ENCODE results near the gene MAFG. TPM values are rescaled to one million over a fixed set of nuclear protein-coding genes. Genes with fewer than 3 reads are reported as not detected.

MAFG gene
- total and polyA plus RNA-seq, 9 of the 15 experiments (the other 6 are each of a cell fraction or from before 2014, with no cell fraction given): 1.1 to 58.1 (median 24.9) TPM

GRCh38 chr17:81903415-81903831, 24.1 kb downstream of the MAFG start:
- TF ChIP-seq MTA3 (IDR thresholded peaks at IDR 0.05; ENCODE audit: borderline replicate concordance) (0 out of 2 replicates have a peak, but pooled peaks have one; percentile 24), POLR2A (conservative IDR thresholded peaks at IDR 0.05) (0 out of 2 replicates have a peak, but pooled peaks have one; percentile 10), MEF2A (IDR thresholded peaks at IDR 0.05; ENCODE audit: control insufficient read depth, low read depth, low read length) (no peak), ZC3H8 (IDR thresholded peaks at IDR 0.05) (no peak), RBFOX2 (IDR thresholded peaks at IDR 0.05; ENCODE audit: low read depth, low read length) (peak; percentile 45), POLR2AphosphoS2 (IDR thresholded peaks at IDR 0.05; ENCODE audit: low read length) (0 out of 2 replicates have a peak, but pooled peaks have one; percentile 74)
- BruUV-seq (replicated peaks): no TSS peak
- H4K20me1 ChIP-seq (replicated peaks; ENCODE audit: control insufficient read depth, insufficient read depth, low read length): peaks cover 5% of the 10 kb centered on the region; the same call in 1 of the 2 replicates
- no peak overlapping the region for H3K4me2 ChIP-seq (ENCODE audit: insufficient read depth, low read length)
- H3K9me3 ChIP-seq (replicated peaks; ENCODE audit: control insufficient read depth, insufficient read depth, low read depth, low read length): no peaks in the 10 kb centered on the region
- H2AFZ ChIP-seq (ENCODE audit: low read depth, low read length): no peak overlapping the region
- peak overlapping the region in 1 of 2 experiments; percentile 68; a peak in 2 of 4 replicates for H3K9ac ChIP-seq (ENCODE audit: insufficient read depth in 1 of 2, low read depth in 2 of 2, low read length in 2 of 2)
- CTCF ChIA-PET (ENCODE audit: low intra/inter-chr PET ratio): no interaction called here
- ATAC-seq (peak; percentile 4; the same call in 2 of the 3 replicates), FAIRE-seq (no peak), DNase-seq (ENCODE audit: extremely low read depth in 1 of 4, low spot score in 3 of 4) (no peak)
- 80% methylated on average over 6 of the region's 10 CpGs for WGBS (ENCODE audit: insufficient coverage, low coverage, missing lambda C conversion rate)
- H3K4me1 ChIP-seq (replicated peaks in 1 of 2; ENCODE audit: control insufficient read depth in 2 of 2, insufficient read depth in 2 of 2, low read length in 2 of 2): peaks cover 10 to 92% of the 10 kb centered on the region in 2 experiments
- POLR2A ChIA-PET: interaction anchor here (0.6 to 1.7 kb wide), 3 partner anchors 14 to 31 kb away, joined by 4 to 10 read pairs (median 6); no protein-coding TSS in a partner anchor
- in situ Hi-C loops (cut with MboI): no loop called here
- no peaks in the 10 kb centered on the region for H3K27me3 ChIP-seq (ENCODE audit: control insufficient read depth in 2 of 2, insufficient read depth in 2 of 2, low read length in 2 of 2)
- intact Hi-C loops (cut with micrococcal nuclease): no loop called here
- peaks cover 74% of the 10 kb centered on the region; the same call in 2 of the 3 replicates for H3K36me3 ChIP-seq (ENCODE audit: control insufficient read depth, insufficient read depth, low read length)
- no peak overlapping the region for H3K27ac ChIP-seq (ENCODE audit: extremely low read depth, low read depth, low read length)
- no peaks in the 10 kb centered on the region for H3K79me2 ChIP-seq (ENCODE audit: control insufficient read depth, insufficient read depth, low read length)
- H3K4me3 ChIP-seq: no peak overlapping the region
- no peaks in the 10 kb centered on the region for H3K9me1 ChIP-seq (ENCODE audit: control insufficient read depth, insufficient read depth, low read length)
